HL-60 (cell line): ENCODE measurements around the gene GRK1.

Experiments
- DNase-seq, 2 experiments: peaks; one replicate each; pipeline ENCODE4 v3.0.0-alpha.2; 2010 to 2020; ENCODE audit warnings: low read depth in 1 of 2, low spot score in 1 of 2
- H3K27ac ChIP-seq: fragments of 250-450 bp; sonication (Bioruptor Pico); replicated peaks from 2 replicates; pipeline ENCODE4 v1.5.1; 2020; ENCODE audit warnings: mild to moderate bottlenecking, moderate library complexity
- H3K27me3 ChIP-seq: fragments of 250-450 bp; sonication (Bioruptor Pico); 2 replicates; pipeline ENCODE4 v1.5.1; 2021; ENCODE audit warnings: mild to moderate bottlenecking, moderate library complexity; ENCODE audit not compliant: insufficient read depth, poor library complexity, severe bottlenecking
- H3K4me3 ChIP-seq: replicated peaks from 2 replicates; pipeline ENCODE4 v1.5.1; 2011; ENCODE audit warnings: mild to moderate bottlenecking, control low read depth, low read length; ENCODE audit not compliant: insufficient read depth
- GABPA ChIP-seq: IDR thresholded peaks from 2 replicates; pipeline ENCODE4 v1.6.1; 2012; ENCODE audit warnings: low read depth
- POLR2AphosphoS5 ChIP-seq: IDR thresholded peaks from 2 replicates; pipeline ENCODE4 v1.6.1; 2012; ENCODE audit warnings: low read depth
- SPI1 ChIP-seq: IDR thresholded peaks from 2 replicates; pipeline ENCODE4 v1.6.1; 2012; ENCODE audit warnings: low read depth, mild to moderate bottlenecking, borderline replicate concordance
- TF ChIP-seq, protein P1 (sequence below): IDR thresholded peaks from one replicate; pipeline ENCODE4 v1.5.1; 2011; ENCODE audit warnings: low read length, control low read depth, inconsistent platforms; ENCODE audit not compliant: insufficient read depth
- TF ChIP-seq, protein P2 (sequence below): IDR thresholded peaks from 2 replicates; pipeline ENCODE4 v1.6.1; 2012; ENCODE audit warnings: low read depth; ENCODE audit not compliant: insufficient replicate concordance

GRK1 gene

DNA sequence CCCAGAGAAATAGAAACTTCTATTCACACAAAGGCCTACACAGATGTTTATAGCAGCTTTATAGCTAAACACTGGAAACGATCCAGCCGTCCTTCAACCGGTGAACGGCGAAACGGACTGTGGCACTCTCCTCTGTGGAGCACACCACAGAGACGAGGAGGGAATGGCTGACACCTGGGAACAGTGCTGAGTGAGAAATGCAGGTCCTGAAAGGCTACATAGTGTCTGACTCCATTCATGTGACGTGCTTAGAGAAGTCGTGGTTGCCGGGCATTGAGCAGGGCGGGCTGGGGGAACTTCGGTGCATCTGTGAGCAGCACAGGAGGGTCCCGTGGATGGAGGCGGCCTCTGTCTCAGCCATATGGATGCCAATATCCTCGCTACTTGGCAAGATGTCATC, 3.1 kb upstream of the GRK1 start:
- Histone ChIP-seq H3K27ac (no peak overlapping the region), H3K27me3 (no peaks in the 10 kb centered on the region), H3K4me3 (no peak overlapping the region)
- no peak for DNase-seq
- TF ChIP-seq POLR2AphosphoS5: no peak
- TF ChIP-seq, protein P1, sequence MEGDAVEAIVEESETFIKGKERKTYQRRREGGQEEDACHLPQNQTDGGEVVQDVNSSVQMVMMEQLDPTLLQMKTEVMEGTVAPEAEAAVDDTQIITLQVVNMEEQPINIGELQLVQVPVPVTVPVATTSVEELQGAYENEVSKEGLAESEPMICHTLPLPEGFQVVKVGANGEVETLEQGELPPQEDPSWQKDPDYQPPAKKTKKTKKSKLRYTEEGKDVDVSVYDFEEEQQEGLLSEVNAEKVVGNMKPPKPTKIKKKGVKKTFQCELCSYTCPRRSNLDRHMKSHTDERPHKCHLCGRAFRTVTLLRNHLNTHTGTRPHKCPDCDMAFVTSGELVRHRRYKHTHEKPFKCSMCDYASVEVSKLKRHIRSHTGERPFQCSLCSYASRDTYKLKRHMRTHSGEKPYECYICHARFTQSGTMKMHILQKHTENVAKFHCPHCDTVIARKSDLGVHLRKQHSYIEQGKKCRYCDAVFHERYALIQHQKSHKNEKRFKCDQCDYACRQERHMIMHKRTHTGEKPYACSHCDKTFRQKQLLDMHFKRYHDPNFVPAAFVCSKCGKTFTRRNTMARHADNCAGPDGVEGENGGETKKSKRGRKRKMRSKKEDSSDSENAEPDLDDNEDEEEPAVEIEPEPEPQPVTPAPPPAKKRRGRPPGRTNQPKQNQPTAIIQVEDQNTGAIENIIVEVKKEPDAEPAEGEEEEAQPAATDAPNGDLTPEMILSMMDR: no peak
- TF ChIP-seq, protein P2, sequence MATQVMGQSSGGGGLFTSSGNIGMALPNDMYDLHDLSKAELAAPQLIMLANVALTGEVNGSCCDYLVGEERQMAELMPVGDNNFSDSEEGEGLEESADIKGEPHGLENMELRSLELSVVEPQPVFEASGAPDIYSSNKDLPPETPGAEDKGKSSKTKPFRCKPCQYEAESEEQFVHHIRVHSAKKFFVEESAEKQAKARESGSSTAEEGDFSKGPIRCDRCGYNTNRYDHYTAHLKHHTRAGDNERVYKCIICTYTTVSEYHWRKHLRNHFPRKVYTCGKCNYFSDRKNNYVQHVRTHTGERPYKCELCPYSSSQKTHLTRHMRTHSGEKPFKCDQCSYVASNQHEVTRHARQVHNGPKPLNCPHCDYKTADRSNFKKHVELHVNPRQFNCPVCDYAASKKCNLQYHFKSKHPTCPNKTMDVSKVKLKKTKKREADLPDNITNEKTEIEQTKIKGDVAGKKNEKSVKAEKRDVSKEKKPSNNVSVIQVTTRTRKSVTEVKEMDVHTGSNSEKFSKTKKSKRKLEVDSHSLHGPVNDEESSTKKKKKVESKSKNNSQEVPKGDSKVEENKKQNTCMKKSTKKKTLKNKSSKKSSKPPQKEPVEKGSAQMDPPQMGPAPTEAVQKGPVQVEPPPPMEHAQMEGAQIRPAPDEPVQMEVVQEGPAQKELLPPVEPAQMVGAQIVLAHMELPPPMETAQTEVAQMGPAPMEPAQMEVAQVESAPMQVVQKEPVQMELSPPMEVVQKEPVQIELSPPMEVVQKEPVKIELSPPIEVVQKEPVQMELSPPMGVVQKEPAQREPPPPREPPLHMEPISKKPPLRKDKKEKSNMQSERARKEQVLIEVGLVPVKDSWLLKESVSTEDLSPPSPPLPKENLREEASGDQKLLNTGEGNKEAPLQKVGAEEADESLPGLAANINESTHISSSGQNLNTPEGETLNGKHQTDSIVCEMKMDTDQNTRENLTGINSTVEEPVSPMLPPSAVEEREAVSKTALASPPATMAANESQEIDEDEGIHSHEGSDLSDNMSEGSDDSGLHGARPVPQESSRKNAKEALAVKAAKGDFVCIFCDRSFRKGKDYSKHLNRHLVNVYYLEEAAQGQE: no peak
- TF ChIP-seq GABPA: no peak
- TF ChIP-seq SPI1: no peak

DNA sequence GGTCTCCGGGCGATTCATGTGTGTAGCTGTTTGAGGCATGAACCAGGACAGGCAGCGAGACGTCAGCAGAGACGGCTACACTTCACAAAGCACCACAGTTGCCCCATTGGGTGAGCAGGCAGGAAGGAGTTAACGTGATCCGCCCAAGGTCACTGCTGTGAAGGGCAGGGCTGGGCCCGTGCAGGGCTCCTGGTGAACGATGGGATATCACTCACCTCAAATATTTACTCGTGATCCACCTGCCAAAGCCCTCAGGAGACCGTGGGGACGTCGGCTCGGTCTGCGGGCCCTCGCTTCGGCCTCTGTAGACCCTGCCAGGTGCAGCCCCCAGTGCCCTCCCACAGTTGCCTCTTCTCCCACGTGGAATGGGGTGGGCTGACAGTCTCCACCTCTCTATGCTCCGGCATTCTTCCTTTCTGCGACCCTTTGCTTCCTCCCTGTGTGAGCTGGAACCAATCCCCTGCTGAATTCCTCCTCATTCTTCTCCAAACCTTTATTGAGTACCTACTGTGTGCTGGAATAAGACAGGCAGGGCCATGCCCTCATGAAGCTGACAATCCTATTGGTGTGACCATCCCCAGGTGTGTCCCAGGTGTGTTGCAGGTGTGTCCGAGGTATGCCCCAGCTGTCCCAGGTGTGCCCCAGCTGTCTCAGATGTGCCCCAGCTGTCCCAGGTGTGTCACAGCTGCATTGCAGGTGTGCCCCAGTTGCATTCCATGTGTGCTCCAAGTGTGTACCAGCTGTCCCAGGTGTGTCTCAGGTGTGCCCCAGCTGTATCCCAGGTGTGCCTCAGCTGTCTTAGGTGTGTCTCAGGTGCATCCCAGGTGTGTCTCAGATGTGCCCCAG, 2.0 kb upstream of the GRK1 start:
- TF ChIP-seq POLR2AphosphoS5: no peak
- TF ChIP-seq, protein P1: no peak
- TF ChIP-seq GABPA: no peak
- TF ChIP-seq, protein P2: no peak
- TF ChIP-seq SPI1: no peak
- no peak for DNase-seq
- H3K27me3 ChIP-seq: no peaks in the 10 kb centered on the region
- no peak overlapping the region for H3K27ac ChIP-seq
- no peak overlapping the region for H3K4me3 ChIP-seq

DNA sequence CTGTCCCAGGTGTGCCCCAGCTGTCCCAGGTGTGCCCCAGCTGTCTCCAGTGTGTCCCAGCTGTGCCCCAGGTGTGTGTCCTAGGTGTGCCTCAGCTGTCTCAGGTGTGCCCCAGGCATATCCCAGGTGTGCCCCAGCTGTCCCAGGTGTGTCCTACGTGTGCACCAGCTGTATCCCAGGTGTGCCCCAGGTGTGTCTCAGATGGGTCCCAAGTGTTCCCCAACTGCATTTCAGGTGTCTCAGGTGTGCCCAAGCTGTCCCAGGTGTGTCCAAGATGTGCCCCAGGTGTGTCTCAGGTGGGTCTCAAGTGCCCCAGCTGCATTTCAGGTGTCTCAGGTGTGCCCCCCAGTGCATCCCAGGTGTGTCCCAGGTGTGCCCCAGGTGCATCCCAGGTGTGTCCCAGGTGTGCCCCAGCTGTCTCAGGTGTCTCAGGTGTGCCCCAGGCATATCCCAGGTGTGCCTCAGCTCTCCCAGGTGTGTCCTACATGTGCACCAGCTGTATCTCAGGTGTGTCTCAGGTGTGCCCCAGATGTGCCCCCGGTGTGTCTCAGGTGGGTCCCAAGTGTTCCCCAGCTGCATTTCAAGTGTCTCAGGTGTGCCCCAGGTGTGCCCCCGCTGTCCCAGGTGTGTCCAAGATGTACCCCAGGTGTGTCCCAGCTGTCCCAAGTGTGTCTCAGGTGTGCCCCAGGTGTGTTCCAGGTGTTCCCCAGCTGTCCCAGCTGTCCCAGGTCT, 1.3 kb upstream of the GRK1 start:
- H3K4me3 ChIP-seq: no peak overlapping the region
- no peak overlapping the region for H3K27ac ChIP-seq
- no peaks in the 10 kb centered on the region for H3K27me3 ChIP-seq
- DNase-seq: no peak
- TF ChIP-seq, protein P1: no peak
- TF ChIP-seq, protein P2: no peak
- TF ChIP-seq SPI1 (no peak), POLR2AphosphoS5 (no peak), GABPA (no peak)
